GM12892 (cell line): ENCODE measurements around the gene ASTL.

Experiments
- POLR2A ChIP-seq: IDR thresholded peaks from 2 replicates; pipeline ENCODE4 v1.6.1; 2011; ENCODE audit warnings: low read depth, low read length, control low read depth
- POLR2AphosphoS5 ChIP-seq: IDR thresholded peaks from 2 replicates; pipeline ENCODE4 v1.6.1; 2011; ENCODE audit warnings: low read depth, low read length, control low read depth
- TAF1 ChIP-seq: IDR thresholded peaks from 2 replicates; pipeline ENCODE4 v1.6.1; 2011; ENCODE audit warnings: low read depth, mild to moderate bottlenecking, control low read depth, low read length, borderline replicate concordance

GRCh38 chr2:96117701-96118588 lies 20.4 kb downstream of the ASTL start:
- no peak for TF ChIP-seq POLR2A
- TF ChIP-seq TAF1, result no peak
- TF ChIP-seq POLR2AphosphoS5, result no peak
